Measurements from ENCODE around the gene RNF144A.

GRCh38 chr2:6973895-6974545 lies 56.8 kb downstream of the RNF144A start:
- TF ChIP-seq EZH2phosphoT487 (IDR thresholded peaks at IDR 0.05; ENCODE audit: borderline replicate concordance, low read depth) (no peak), CTCF (IDR thresholded peaks at IDR 0.05) (no peak), REST (IDR thresholded peaks at IDR 0.05; ENCODE audit: low read depth, low read length) (no peak), NRF1 (IDR thresholded peaks at IDR 0.05; ENCODE audit: low read depth, low read length) (no peak), JUND (IDR thresholded peaks at IDR 0.05) (no peak), RAD21 (IDR thresholded peaks at IDR 0.05; ENCODE audit: low read length) (no peak), EP300 (IDR thresholded peaks at IDR 0.05; ENCODE audit: borderline replicate concordance in 1 of 2, low read depth in 1 of 2, low read length in 1 of 2) (no peak), POLR2AphosphoS5 (IDR thresholded peaks at IDR 0.05; ENCODE audit: low read depth, low read length) (no peak), MXI1 (IDR thresholded peaks at IDR 0.05; ENCODE audit: low read depth, low read length) (no peak), RFX5 (IDR thresholded peaks at IDR 0.05; ENCODE audit: low read length) (no peak), SIN3A (IDR thresholded peaks at IDR 0.05; ENCODE audit: borderline replicate concordance, low read depth, low read length) (no peak), USF1 (IDR thresholded peaks at IDR 0.05; ENCODE audit: borderline replicate concordance, low read depth) (no peak)
